A673 (cell line): ENCODE results near the gene KRTAP10-8. TPM values are rescaled to one million over a fixed set of nuclear protein-coding genes. Genes with fewer than 3 reads are reported as not detected.

Experiments used
- BruUV-seq: library from RNA; stranded (reverse); fragments of 400-500 nt; replicated peaks from 2 replicates; lab custom pipeline; 2021; lab: Mats Ljungman, UMichigan
- CTCF ChIA-PET: fragments of 300-600 bp; sonication (Branson Sonifier 250); formaldehyde crosslinking; loops from one replicate; lab custom pipeline; 2022; ENCODE audit warnings: antibody characterized with exemption; lab: Charles Lee
- POLR2A ChIA-PET: fragments of 300-600 bp; sonication (Branson Sonifier 250); formaldehyde crosslinking; loops from one replicate; lab custom pipeline; 2022; ENCODE audit warnings: antibody characterized with exemption; ENCODE audit not compliant: low non-redundant PET; lab: Charles Lee
- DNase-seq: peaks from one replicate; pipeline ENCODE4 v3.0.0-alpha.2; 2015; ENCODE audit warnings: low spot score
- H3K27ac ChIP-seq: fragments of 200-600 bp; sonication (generic); 2 replicates; pipeline ENCODE4 v1.5.1; 2016; ENCODE audit warnings: mixed run types, low read depth, mild to moderate bottlenecking, mixed read lengths, antibody characterized with exemption, low read length; ENCODE audit not compliant: poor library complexity, severe bottlenecking
- H3K27me3 ChIP-seq: fragments of 200-600 bp; sonication (generic); replicated peaks from 2 replicates; pipeline ENCODE4 v1.6.1; 2017; ENCODE audit warnings: mixed run types, low read depth, mild to moderate bottlenecking, mixed read lengths, antibody characterized with exemption, low read length; ENCODE audit not compliant: insufficient read depth, poor library complexity
- H3K36me3 ChIP-seq: fragments of 200-600 bp; sonication (generic); 2 replicates; pipeline ENCODE4 v1.6.1; 2016; ENCODE audit warnings: mixed run types, mild to moderate bottlenecking, mixed read lengths, antibody characterized with exemption, low read length; ENCODE audit not compliant: insufficient read depth, poor library complexity, severe bottlenecking
- H3K4me1 ChIP-seq: fragments of 200-600 bp; sonication (generic); 2 replicates; pipeline ENCODE4 v1.6.1; 2017; ENCODE audit warnings: mixed run types, mild to moderate bottlenecking, mixed read lengths, antibody characterized with exemption, low read length; ENCODE audit not compliant: insufficient read depth, poor library complexity, severe bottlenecking
- H3K4me3 ChIP-seq: fragments of 200-600 bp; sonication (generic); 2 replicates; pipeline ENCODE4 v1.5.1; 2016; ENCODE audit warnings: low read depth, mixed run types, mild to moderate bottlenecking, mixed read lengths, low read length; ENCODE audit not compliant: poor library complexity, severe bottlenecking
- H3K9me3 ChIP-seq: fragments of 200-600 bp; sonication (generic); 2 replicates; pipeline ENCODE4 v1.6.1; 2016; ENCODE audit warnings: mixed run types, low read depth, mild to moderate bottlenecking, mixed read lengths, antibody characterized with exemption, low read length; ENCODE audit not compliant: poor library complexity, severe bottlenecking
- EZH2 ChIP-seq: fragments of 200-600 bp; sonication (generic); IDR thresholded peaks from 2 replicates; pipeline ENCODE4 v1.6.1; 2017; ENCODE audit warnings: borderline replicate concordance, low read depth, mild to moderate bottlenecking, mixed read lengths, antibody characterized with exemption, low read length; ENCODE audit not compliant: poor library complexity, severe bottlenecking
- intact Hi-C: fragments of 100-400 bp; cut with micrococcal nuclease; formaldehyde crosslinking; loops from one replicate; pipeline ENCODE4 v1.10.0; 2022; ENCODE audit not compliant: unreplicated experiment
- total RNA-seq: library from RNA; stranded (reverse); gene quantifications from 2 replicates; pipeline ENCODE4 v1.2.3, GENCODE V29; 2021
- TF ChIP-seq, protein P1 (sequence below): fragments of 300-800, 200-600 bp; sonication (generic); conservative IDR thresholded peaks from 2 replicates; pipeline ENCODE4 v1.5.1; 2017; ENCODE audit warnings: low read depth, mild to moderate bottlenecking, antibody characterized with exemption, low read length, moderate library complexity, mixed read lengths

The KRTAP10-8 gene
- total RNA-seq, 1 experiment from 2014 or later, result not detected

DNA sequence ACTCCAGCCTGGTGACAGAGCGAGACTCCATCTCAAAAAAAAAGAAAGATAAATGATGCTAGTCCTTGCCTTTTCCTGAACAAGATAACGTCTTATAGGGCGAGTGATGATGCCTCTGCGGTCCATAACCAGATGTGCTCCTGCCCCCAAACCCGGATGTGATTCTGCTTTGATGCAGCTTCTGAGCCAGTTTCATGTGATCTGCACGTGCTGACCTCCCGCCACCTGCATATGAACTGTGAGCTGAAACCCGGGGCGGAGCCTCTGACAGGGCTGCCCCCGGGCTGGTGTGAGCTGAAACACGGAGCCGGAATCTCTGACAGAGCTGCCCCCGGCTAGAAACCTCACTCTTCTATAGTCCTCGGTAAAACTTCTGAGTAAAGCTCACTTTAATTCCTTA lies 41.2 kb downstream of the KRTAP10-8 start:
- H3K4me3 ChIP-seq, result no peak overlapping the region
- intact Hi-C loops, result no loop called here
- DNase-seq, result no peak
- CTCF ChIA-PET, result no interaction called here
- no peak for TF ChIP-seq EZH2
- TF ChIP-seq, protein P1, sequence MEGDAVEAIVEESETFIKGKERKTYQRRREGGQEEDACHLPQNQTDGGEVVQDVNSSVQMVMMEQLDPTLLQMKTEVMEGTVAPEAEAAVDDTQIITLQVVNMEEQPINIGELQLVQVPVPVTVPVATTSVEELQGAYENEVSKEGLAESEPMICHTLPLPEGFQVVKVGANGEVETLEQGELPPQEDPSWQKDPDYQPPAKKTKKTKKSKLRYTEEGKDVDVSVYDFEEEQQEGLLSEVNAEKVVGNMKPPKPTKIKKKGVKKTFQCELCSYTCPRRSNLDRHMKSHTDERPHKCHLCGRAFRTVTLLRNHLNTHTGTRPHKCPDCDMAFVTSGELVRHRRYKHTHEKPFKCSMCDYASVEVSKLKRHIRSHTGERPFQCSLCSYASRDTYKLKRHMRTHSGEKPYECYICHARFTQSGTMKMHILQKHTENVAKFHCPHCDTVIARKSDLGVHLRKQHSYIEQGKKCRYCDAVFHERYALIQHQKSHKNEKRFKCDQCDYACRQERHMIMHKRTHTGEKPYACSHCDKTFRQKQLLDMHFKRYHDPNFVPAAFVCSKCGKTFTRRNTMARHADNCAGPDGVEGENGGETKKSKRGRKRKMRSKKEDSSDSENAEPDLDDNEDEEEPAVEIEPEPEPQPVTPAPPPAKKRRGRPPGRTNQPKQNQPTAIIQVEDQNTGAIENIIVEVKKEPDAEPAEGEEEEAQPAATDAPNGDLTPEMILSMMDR, result no peak
- POLR2A ChIA-PET, result interaction anchor here (0.6 kb wide), 1 partner anchor 140 kb away, joined by 4 read pairs; no protein-coding TSS in a partner anchor
- H3K36me3 ChIP-seq, result no peaks in the 10 kb centered on the region
- no peaks in the 10 kb centered on the region for H3K9me3 ChIP-seq
- BruUV-seq, result no TSS peak
- no peaks in the 10 kb centered on the region for H3K27me3 ChIP-seq
- no peaks in the 10 kb centered on the region for H3K4me1 ChIP-seq
- H3K27ac ChIP-seq, result no peak overlapping the region

DNA sequence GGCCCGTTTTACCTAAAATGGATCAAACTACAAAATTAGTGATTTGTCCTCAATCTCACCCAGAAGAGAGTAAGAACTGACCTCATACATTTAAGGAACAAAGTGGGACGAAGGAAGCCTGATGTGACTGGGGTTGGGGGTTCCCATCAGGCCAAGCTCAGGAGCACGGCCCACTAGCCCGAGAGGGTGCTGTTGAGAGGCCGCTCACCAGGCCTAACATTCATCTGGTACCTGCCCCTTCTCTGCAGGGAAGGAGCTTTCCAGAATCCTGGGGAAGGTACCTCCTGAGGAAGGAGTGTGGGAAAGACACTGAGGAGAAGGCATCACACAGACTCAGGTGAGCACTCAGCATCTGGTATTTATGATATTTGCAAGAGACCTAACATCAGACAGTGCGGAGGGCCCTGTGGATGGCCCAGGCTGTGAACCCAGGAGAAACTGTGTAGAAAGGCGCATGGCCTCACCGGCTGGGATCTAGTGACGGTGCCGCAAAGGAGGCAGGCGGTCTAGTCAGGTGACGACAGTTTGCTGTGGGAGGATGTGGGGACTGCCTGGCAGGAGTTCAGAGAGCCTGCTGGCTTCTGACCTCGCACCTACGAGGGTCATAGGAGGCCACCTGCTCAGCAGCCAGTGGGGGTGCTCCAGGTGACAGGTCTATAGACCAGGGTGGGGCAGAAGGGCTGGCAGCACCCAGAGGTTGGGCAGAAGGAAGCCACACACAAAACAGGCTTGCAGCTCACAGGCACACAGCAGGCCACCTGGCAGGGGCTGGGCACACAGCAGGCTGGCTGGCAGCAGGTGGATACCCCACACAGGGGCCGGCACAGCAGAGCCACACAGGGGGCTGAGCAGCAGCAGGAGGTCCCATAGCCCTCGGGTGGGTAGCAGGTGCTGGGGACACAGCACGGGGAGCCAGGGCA lies 42.0 kb downstream of the KRTAP10-8 start:
- BruUV-seq, result no TSS peak
- TF ChIP-seq, protein P1, result no peak
- TF ChIP-seq EZH2, result no peak
- DNase-seq, result no peak
- ChIA-PET POLR2A (no interaction called here), CTCF (no interaction called here)
- intact Hi-C loops, result no loop called here
- Histone ChIP-seq H3K36me3 (no peaks in the 10 kb centered on the region), H3K9me3 (no peaks in the 10 kb centered on the region), H3K4me3 (no peak overlapping the region), H3K27ac (no peak overlapping the region), H3K4me1 (no peaks in the 10 kb centered on the region), H3K27me3 (no peaks in the 10 kb centered on the region)

DNA sequence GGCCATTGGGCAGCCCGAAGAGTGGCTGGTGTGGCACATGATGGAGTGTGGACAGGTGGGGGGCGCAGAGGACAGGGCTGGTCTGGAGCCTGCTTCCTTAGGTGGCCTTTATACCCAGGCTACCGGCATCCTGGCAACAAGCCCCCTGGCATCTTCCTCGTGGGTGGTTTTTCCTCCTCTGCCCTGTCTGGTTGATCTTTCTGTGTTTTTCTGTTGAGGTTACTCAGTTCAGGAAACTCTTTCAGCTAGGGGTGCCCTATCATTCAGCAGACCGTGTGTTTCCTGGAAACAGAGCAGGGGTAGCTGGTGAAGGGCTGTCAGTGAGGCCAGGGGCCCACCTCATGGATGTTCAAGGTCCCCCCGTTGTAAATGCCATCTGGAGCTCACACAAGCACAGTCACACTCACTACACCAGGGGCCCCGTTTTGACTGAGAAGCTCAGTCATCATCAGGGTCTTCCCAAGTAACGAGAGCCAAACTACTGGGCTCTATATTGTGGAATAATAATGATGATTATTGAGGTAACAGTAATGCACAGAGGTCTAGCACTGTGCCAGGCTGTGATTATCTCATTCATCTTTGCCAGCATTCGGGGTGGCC lies 42.8 kb downstream of the KRTAP10-8 start, which contains the start of gene KRTAP12-4:
Gene KRTAP12-4 (minus strand): TSS at position 84 of the 600 bp plus-strand sequence. CDS start 45 bp downstream, at position 39.
- Histone ChIP-seq H3K36me3 (no peaks in the 10 kb centered on the region), H3K27me3 (no peaks in the 10 kb centered on the region), H3K4me1 (no peaks in the 10 kb centered on the region), H3K9me3 (no peaks in the 10 kb centered on the region), H3K4me3 (no peak within 1 kb of the TSS), H3K27ac (no peak within 1 kb of the TSS)
- POLR2A ChIA-PET, result no interaction called here
- TF ChIP-seq, protein P1, result no peak
- no peak for TF ChIP-seq EZH2
- no peak for DNase-seq
- intact Hi-C loops, result no loop called here
- CTCF ChIA-PET, result no interaction called here
- no TSS peak for BruUV-seq
